Occipital lobe (tissue), 2 donors: ENCODE data around the gene CDH13. TPM values are rescaled to one million over a fixed set of nuclear protein-coding genes. Genes with fewer than 3 reads are reported as not detected.
A peak's percentile ranks its signal among the peaks of the same experiment; 100 is the strongest.

Experiments
- DNase-seq: peaks from one replicate; lab custom pipeline; 2025; lab: John Stamatoyannopoulos, UW
- total RNA-seq: library from RNA; depleted of rRNA; stranded (reverse); fragments of >200 nt; gene quantifications from one replicate; pipeline ENCODE4 v1.2.3, GENCODE V29; 2014

Gene CDH13
- total RNA-seq, 1 donor from 2014 or later, result 27.3 TPM

DNA sequence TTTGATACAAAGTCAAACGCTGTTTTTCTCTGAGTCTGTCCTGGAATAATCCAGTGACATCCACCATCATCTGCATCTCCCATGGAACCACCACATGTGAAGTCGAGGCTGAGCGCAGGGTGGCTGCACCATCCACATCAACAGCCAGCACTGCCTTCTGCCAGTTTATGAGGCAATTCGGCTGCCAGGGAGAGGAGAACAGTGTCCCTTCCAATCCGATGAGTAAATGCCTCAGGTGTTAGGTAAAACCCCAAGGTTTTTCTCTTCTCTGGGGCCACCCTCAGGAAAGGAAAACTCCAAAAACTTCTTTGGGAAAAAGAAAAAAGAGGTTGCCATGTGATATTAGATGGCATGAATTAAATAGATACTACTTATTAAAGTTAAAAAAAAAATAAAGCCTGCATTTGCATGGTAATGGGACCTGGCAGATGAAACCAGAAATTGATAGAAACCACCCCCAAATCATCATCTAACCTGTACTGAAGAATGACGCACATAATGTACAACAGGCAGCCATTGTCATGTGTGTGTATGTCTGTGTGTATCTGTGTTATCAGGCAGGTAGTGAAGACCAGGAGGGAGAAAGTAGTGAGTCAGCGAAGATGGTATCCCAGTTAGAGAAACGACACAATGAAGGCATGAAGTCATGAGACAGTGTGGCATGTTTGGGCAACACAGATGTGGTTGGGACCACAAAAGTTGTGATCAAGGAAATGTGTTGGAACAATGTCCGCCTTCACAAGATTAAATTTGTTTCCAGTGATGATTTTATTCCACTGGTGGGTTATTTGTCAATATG is 478.7 kb downstream of the CDH13 start:
- no peak for DNase-seq

DNA sequence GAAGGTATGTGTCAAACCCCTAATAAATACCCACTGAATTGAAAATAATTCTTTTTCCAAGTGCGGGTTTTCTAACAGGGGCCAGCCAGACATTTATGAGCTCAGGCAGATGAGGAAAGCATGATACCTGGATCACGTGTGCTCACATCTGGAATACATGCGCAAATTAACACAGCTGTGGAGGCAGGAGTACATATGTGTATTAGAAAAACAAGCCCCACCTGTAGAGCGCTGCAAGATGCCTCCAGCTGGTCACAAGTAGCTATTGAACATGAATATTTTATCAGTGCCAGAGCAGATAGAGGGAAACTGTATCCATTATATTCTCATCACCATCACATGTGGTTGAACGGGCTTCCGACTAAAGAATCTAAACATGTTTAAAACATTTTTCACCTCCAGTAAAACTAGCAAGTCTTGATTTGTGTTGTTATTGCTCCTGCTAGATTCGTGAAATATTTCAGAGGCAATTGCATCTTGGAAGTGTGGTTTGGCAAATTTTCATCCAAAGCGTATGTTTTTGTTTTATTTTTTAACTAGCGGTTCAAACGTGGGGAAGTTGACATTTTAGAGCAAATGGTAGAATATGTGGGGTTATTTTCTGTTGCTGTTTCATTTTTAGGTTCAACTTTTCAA is 482.8 kb downstream of the CDH13 start:
- no peak for DNase-seq

DNA sequence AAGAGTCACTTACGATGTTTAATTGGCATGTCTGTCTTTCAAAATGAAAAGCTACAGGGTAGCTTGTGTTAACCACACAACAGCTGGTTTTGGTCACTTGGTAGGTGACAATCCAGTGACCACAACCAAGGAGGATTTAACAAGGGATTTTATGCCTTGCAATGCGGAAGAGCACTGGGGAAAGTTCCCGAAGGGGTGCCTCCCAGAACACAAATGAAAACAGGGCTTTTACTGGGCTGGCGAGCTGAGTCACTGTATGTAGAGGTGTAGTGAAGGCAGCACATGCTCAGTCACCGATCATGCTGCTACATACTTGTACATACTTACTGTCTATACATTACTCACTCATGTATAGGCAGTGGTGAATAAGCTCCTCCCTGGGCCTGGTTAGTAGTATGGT is 483.5 kb downstream of the CDH13 start:
- DNase-seq, result no peak

DNA sequence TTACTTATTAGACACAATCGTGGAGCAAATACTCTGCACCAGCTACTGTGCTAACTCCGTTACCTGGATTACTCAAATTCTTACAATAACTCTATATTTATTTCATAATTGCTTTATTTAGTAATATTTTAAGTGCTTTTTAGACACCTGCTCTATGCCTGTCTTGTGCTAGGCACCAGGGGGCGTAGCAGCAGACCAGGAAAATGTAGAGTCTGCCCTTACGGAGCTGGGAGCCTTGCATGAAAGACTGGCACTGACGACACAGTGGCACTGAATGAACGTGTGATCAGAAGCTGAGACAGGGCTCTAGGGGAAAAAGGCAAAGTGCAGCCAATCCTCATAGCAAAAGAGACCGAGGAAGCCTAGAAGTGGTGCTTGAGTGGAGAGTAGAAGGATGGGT is 486.5 kb downstream of the CDH13 start:
- DNase-seq, result peak; percentile 22

DNA sequence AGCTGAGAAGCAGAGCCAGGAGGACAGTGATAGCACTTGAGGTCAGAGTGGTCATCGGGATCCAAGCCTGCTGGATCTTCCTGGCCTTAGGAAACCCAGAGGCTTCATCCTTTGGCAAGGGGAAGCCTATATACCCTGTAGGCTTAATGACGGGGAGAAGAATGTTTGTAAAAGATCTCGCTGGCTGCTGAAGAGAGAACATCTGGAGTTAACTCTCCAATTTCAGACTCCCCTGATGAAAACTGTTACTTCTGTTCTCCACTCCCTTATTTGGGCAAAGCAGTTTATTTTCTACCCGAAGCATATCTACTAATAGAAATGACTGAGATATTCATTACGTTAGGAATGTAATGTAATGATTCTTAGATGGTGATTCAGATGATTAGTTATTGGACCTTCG is 487.0 kb downstream of the CDH13 start:
- DNase-seq, result no peak

DNA sequence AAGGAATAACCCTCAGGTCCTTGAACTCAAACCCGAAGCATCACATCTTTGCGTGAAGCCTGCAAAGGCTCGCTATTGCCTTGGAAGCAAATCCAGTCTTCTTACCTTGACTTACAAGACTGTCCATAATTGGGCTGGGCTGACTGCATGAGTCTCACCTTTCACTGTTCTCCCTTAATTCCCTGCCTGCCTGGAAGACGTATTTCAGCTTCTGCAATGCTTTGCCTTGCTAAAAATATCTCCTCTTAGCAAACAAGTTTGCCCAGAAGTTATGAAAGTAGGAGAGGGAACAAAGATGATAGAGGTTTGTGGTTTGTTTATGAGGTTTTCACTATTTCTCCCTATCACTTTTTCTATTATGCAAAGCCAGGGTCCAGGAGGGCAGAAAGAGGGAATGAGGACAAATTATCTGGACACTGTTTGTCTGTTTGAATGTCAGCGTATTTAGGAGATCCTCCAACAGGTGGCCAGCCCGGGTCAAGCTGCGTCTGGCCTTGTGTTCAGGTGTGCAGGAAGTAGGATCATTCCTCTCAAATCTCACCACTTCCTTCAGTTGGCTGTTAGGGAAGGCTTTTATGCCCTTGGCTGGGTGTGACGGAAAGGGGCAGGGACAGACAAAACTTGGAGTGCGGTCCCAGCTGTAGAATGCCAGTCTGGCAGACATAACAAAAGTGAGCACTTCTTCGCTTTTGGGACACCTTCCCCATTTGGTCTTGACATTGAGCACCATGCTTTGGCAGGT is 488.9 kb downstream of the CDH13 start:
- no peak for DNase-seq

DNA sequence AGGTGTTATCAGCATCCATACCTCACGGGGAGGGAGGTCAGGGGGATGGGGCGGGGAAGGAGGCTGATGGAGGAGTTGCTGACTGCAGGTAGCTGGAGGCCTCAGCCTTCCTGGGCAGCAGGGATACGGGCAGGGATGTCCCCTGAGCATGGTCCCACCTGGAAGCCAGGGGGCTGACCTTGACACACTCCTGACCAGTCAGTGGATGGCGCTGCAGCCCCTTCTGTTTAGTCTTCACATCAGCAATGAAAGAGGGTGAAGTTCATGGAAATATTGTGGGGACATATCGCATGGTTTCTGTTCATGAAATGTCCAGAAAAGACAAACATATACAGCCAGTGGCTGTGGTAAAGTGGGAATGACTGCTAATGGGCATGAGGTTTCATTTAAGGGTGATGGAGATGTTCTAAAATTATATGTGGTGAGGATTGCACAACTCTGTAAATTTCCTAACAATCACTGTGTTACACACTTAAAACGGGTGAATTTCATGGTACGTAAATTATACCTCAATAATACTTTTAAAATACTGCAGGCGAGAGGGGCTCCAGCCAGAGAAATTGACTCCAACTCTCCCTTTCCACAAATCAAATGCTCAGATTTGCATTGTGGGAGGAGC is 489.6 kb downstream of the CDH13 start:
- DNase-seq, result no peak

DNA sequence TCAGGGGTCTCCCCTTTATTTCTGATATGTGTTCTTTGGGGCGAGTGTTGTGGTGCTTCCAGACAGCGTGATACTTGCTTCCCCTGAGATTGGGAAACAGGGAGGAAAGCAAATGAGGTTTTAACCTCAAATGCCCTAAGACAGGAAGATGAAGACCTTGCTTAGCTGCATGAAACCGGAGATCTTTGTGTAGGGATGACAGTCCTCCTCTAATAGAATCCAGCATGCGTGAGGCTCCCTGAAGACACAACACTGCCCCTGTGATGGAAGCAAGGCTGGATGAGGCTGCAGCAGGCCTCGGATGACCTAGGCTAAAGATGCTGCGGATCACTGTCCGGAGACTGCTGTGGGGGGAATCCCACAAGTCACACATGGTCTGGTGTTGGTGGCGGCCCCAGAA is 491.0 kb downstream of the CDH13 start:
- DNase-seq, result no peak

DNA sequence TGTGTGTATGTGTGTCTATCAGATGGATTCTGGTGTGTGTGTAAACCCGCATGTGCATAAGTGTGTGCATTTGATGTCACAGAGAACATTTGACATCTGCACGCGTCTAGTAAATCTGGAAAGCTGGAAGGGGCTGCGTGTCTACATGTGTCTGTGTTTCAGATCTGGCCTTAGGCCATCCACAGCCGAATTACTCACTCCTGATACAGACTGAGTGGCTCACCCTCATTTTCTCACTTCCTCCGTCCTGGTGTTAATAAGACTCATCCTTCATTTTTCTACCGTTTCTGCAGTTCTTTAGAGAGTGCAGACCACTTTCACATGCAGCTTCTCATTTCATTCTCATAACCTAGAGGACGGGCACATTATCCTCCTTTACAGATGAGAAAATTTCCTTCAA is 491.6 kb downstream of the CDH13 start:
- no peak for DNase-seq

DNA sequence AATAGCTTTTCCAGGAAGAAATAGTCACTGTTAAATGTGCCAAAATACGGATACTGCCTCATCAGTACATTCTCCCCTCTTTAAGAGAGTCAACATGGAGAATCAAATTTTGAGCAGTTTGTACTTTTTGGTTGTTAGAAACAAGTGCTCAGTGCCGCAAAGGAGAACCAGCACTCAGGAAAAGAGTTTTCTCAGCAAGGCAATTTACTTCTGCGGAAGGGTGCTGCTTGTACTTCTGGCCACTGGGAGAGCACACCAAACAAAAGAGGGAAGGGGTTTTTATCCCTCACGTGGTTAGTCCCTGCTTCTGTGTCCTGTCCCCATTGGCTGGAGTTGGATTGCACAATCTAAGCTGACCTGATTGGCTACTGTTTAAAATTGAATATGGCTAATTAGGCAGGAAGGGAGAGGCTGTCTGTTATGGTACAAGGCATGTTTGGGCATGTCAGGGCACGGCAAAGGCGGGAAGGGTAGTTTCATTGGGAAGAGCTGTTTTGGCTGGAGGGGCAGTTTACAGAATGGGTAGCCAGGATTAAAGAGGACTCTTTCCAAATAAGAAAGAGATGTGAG is 499.3 kb downstream of the CDH13 start:
- no peak for DNase-seq

DNA sequence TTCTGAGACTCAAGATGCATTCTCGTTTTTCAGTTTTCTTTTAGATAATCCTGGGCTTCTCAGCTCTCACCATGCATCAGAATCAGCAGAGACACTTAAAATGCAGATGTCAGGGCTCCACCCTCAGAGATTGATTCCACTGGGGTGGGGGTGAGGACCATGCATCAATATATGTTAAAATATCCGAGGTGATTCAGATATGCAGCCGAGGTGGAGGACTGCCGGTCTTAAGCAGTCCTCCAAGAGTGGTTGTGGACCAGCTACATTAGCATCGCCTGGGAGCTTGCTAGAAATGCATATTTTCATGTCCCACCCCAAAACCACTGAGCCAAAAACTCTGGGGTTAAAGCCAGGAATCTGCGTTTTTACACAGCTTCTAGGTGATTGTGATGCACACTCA is 501.3 kb downstream of the CDH13 start:
- DNase-seq, result no peak

DNA sequence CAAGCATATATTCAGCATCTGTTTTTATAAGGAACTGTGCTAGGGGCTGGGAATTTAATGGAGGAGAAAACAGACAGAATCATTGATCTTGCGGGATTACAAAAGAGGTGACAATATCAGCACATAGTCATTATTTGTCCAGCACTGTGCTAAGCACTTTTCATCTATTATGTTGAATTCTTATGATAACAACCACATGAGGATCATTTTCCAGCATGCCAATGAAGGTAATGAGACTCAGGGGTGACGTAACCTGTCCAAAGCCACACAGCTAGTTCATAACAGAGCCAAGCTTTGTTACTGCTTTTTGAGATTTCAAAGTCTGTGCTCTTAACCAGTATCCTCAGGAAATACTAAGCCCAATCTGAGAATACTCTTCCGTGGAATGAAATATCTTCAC is 503.3 kb downstream of the CDH13 start:
- DNase-seq, result no peak

DNA sequence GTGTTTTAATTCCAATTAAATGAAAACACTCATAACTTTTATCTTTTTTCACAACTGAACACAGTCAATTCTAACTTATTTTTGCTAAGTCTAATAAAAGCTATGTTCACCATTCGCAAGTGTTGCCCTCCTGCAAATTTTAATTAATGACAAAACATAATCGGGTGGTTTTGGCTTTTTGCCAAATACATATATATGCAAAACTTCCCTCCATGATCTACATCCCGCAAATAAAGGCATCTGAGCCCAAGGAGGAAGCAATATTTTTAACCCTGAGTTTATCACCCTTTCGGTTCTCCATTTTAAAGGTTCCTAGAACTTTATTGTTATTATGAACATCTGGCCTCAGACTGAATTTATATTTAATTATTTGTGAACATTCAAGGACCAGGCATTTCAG is 507.9 kb downstream of the CDH13 start:
- no peak for DNase-seq

DNA sequence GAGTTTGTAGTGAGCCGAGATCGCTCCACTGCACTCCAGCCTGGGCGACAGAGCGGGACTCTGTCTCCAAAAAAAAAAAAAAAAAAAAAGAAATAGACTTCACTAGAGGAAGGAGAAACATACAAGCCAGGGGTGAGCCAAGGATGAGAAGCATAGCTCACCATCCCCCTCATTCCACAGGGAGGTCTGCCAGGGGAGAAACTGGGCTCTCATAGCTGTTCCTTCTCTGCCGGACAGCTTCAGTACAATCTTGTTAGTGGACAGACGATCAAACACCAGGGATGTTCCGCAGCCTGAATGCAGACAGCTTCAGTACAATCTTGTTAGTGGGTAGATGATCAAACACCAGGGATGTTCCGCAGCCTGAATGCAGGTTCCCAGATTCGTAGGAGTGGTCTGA is 509.6 kb downstream of the CDH13 start:
- DNase-seq, result no peak

DNA sequence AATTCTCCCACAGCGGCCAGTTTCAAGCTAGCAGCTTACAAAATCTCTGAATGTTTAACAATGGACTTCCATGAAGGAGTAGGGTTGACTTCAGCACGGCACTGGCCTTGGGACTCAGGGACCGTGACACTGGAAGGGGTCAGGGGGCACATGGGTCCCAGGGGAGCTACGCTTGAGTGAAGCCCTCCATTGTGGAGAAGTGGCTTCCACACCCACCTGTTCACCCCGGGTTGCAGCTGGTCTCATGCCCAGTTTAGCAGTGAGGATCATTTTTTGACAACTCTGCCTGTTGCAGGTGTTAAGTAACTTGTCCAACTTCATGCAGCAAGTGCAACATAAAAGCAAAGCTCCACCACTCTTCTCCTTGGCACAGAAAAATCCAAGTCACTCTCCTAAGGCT is 510.2 kb downstream of the CDH13 start:
- no peak for DNase-seq

DNA sequence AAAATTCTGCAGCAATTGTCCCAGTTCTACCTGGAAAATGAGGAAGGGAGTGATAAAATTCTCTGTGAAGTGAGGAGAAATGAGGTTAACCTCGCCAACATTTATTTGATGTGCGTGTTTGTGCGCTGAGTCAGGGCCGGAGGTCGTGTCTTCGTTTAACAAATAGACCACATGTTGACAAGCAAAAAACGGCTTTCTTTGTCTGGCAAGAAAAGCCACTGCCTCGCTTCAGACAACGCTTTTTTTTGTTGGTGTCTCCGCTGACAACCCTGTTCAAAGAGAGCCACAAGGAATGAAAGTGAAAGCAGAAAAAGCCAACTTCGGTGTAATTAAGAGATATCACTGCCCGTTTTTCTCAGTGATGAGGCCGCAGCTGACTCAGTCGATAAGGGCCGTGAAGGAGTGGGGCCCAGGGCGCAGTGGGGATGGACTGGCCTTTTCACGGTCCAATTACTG is 510.6 kb downstream of the CDH13 start:
- no peak for DNase-seq

DNA sequence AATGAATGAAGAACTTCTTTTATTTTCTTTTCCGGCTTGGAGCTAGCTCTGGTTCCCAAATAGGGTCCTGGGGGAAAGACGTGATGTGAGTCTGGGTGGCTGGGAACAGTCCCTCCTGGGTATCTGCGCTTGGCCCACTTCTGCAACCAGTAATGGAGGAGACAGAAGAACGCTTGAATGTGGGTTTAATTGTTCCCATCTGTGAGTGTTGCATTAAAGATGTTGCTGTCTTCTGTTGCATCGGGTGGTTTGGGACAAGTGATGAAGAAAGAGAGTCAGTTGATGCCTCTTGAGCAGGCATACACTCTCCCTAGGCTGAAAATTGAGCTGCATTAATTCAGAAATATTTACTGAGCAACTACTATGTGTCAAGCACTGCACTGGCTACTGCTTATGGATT is 511.1 kb downstream of the CDH13 start:
- DNase-seq, result no peak

DNA sequence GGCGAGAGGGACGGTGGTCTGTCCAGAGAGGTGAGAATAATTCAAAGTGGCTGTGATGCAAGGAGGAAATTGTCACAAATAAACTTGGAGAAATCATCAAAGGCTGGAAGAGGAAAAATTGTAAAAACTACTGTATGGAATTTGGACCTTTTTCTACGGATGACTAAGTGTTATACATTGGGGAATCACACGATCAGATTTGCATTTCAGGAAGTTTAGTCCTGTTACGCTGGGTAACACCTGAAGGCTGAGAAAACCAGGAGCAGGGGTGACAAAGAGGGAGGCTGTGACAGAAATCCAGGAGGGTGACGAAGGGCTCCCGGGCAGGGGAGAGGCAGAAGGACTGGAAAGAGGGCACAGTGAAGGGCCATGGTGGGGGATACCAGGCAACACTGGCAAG is 511.7 kb downstream of the CDH13 start:
- DNase-seq, result no peak

DNA sequence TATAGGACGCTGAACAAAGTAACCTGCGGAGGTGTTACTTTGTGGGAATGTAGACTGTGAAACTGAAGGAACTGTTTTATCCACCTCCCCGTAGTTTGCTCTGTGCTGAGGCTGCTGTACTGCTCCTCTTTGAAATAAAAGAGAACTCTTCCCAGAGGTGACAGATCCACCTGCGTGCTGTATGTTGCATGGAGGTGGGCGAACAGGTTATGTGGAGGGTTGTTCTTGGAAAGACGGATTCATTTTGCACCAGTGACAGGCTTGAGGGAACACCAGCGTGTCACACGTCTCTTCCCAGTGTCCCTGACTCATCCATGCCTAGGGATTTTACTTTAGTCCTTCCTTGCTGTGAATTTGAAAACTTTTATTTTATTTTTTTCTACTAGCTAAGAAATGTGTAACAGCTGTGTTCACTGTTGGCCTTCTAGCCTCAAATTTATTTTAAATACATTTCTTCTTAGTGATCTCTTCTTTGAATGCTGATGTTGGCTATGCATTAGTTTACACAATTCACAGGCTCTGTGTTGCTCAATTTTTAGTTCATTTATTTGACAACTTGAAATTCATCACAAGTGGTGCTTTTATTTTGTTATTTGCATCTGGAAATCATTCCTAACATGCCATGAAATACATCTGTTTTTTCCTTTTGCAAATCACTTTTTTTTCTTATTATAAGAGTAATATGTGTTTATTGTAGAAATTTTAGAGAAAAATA is 512.4 kb downstream of the CDH13 start:
- DNase-seq, result no peak

DNA sequence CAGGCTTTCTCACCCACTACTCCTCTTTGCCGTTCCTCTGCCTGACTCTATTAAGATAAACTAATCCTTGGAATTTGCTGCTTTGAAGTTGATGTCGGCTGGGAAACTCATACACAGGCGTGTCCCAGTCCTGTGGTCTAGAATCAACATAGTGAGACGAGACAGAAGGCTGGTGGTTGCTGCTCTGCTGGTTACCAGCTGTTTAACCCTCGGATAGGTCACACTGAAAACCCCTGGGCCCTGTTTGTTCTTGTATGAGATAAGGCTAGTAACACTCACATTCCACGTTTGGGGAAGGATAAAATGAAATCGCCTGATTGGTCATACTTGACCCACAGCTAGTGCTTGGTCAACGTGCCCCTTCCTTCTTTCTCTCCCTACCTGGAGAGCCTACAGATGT is 517.0 kb downstream of the CDH13 start:
- DNase-seq, result no peak

DNA sequence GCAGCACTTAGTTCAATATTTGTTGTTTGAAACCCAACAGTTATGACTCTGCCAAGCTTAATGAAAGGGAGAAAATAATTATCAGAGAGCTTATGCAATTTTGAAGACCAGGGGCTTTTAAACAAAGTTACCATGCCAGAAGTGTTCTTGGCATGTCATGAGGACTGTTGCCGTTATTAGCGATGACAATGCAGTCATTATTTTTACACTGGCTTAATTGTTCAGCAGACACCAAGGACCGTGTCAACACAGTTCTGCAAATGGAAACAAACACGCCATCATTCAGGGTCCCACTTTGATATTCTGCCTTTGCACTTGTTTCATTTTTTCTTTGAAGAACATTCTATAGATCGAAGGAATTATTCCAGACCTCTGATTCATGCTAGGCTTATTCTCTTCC is 518.5 kb downstream of the CDH13 start:
- DNase-seq, result no peak
